HG03460 (cell line): Measurements from ENCODE around the gene NLK.

Experiments used
- ATAC-seq: cut with Tn5 transposase; IDR thresholded peaks from one replicate; pipeline ENCODE4 v1.9.1; 2021; ENCODE audit not compliant: unreplicated experiment

The NLK gene

DNA sequence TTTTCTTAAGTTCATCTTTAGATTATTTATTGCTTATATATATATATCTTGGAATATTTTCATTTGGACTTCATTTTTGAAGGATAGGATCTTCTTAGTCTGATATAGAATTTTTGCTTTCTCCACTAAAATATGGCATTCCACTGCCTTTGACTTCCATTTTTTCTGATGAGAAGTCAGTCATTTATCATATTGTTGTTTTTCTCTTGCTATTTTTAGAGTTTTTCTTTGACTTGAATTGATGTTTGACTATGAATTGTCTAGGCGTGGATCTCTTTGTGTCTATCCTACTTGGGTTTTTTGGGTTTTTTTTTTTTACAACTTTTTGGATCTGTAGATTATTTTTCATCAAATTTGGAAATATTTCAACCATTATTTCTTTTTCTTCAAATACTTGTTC is 67.7 kb downstream of the NLK start:
- ATAC-seq = no peak

DNA sequence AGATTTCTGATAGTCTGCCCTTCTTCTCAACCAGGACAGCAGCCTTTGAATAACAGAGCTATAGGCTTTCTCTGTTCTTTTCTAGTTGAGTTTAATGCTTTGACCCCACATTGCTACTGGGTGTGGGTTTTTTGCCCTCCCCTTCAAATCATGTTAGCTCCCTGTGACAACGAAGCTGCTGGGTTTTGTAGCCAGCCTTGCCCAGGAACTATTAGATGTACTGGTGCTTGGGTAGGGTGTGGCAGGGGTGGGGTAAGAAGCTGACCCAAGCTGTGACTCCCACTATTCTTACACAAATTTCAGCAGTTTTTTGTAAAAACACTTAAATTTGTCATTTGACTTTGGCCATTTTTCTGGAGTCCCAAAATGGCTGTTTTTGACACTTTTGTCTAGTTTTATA is 69.7 kb downstream of the NLK start:
- no peak for ATAC-seq

DNA sequence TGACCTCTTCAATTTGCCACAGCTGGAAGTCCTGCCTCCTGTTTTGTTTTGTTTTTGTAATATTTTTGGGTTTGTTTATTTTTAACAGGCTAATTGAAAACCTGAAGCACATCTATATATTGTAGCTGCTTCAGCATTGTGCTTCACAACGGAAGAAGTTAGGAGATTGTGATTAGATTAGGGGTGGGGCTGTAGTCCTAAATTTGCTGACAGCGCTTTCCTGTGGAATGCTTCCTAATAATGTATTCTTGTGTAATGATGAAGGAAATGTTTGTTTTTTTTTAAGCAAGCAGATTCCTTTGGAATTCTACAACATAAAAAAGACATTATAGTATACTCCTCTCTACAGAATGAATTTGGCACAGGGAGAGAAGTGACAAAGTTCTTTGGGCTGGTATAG is 70.1 kb downstream of the NLK start:
- no peak for ATAC-seq

DNA sequence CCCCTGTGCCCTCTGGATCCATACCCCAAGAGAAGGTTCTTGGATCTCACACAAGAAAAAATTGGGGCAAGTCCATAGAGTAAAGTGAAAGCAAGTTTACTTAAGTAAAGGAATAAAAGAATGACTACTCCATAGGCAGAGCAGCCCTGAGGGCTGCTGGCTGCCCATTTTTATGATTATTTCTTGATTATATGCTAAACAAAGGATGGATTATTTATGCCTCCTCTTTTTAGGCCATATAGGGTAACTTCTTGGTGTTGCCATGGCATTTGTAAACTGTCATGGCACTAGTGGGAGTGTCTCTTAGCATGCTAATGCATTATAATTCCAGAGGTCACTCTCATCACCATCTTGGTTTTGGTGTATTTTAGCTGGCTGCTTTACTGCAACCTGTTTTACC is 70.8 kb downstream of the NLK start:
- ATAC-seq = no peak

DNA sequence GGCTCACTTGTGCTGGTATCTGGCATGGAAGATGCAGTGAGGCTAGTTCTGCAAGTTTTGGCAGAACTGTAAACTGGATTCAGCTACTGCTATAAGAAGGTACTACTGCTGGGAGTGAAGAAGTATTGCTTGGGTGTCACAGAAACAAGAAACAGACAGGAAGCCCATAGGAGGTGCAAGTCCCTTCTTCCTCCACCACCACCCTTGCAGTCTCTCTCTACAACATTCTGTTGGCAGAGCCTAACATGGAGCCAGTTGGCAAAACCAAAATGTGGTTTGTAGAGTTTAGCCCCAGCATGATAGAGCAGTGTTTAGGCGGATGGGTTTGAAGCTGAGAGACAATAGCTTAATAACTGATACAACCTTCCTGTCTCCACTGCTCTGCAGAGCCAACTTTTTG is 72.6 kb downstream of the NLK start:
- ATAC-seq = no peak

DNA sequence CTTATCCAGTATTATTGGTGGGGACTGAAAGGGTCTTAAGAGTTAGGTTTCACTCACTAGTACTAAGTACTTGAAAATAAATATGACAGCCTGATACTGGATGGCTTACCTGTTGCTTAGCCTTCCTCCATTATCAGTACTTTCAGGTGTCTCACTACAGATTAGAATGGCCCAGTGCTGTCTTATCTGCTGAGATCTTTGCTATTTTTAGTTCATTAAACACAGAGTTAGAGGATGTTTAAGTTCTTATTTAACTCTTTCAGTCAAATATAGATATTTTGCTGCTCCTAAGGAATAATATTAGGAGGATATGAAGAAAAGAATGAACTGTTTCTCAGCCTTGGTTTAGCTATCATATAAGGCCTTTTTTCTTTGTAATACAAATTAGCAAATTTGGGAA is 74.8 kb downstream of the NLK start:
- ATAC-seq = no peak

GRCh38 chr17:28118362-28118761 is 75.9 kb downstream of the NLK start:
- no peak for ATAC-seq

- no peak for ATAC-seq
Observed at GRCh38 chr17:28119046-28119445, 76.6 kb downstream of the NLK start.

- no peak for ATAC-seq
Observed at GRCh38 chr17:28119560-28119959, 77.1 kb downstream of the NLK start.

DNA sequence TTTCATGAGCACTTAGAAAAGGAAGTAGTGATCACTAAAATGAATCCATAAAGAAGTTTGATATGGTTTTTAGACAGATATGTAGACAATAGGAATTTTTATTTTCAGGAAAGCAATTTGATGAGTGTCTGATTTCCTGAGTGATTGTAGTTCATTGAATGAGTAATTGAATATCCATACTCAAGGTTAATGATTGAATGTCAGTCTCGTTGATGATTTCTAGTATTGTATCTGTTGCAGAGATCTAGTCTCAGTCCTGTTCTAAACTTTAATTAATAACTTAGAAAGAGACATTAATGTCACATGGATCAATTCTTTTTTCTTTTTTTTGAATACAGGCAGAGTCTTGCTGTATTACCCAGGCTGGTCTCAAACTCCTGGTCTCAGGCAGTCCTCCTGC is 78.3 kb downstream of the NLK start:
- no peak for ATAC-seq

- no peak for ATAC-seq
Observed at GRCh38 chr17:28124962-28125361, 82.5 kb downstream of the NLK start.

GRCh38 chr17:28125526-28126378 is 83.3 kb downstream of the NLK start:
- no peak for ATAC-seq

- ATAC-seq = no peak
Observed at GRCh38 chr17:28127196-28127595, 84.7 kb downstream of the NLK start.

- no peak for ATAC-seq
Observed at GRCh38 chr17:28128779-28129178, 86.3 kb downstream of the NLK start.

DNA sequence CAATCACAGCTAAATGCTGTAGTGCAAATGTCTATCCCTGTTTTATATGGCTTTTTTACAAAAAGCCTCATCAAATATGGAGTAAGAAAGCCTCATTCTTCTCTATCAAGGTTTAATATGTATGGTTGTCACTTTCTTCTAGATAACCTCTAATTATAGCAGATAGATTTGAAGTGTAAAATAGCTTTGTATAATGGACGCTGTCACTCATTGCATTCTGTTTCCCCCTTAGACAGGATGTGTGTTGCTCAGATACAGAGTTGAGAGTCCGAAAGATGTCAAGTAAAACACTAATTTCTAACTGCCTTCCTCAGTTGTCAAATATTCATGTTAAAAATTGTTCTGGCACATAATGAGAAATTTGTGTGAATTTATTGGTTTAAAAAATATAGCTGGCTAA is 88.0 kb downstream of the NLK start:
- ATAC-seq = no peak

DNA sequence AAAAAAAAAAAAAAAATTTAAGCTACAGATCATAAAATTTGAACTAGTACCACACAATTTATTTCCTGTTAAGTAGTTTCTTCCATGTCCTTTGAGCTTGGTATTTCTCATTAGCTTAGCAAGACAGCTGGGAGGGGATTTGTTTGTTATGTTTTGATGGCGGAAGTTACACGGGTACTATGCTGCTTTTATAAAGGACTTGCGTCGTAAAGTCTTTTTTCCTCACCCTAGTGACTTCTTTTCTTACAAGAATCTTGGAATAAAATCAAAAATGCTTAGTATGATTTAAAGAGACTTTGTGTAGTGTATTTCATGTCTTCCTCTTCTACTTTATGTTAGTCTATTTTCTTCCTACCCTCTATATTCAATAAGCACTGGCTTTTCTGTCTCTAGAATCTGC is 89.1 kb downstream of the NLK start:
- no peak for ATAC-seq

GRCh38 chr17:28133562-28133970 is 91.1 kb downstream of the NLK start:
- ATAC-seq = no peak

DNA sequence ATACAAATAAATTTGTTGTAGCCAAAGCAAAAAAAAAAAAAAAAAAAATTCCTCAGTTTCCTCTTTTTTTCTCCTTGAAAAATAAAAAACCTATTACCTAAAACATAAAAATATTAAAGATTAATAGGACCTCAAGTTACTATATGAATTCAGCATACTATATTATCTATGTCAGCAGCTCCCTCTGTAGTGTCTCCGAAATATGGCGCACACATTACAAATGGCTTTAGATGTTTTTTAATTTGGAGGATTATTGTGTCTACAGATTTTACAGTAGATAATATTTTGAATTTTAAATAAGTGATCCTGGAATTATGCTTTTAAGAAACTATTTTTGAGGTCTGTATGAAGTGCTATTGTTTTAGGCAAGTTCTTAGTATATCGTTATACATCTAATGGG is 94.4 kb downstream of the NLK start:
- ATAC-seq = no peak

GRCh38 chr17:28139822-28140221 is 97.3 kb downstream of the NLK start:
- ATAC-seq = no peak

- ATAC-seq = no peak
Observed at GRCh38 chr17:28141313-28141712, 98.8 kb downstream of the NLK start.

DNA sequence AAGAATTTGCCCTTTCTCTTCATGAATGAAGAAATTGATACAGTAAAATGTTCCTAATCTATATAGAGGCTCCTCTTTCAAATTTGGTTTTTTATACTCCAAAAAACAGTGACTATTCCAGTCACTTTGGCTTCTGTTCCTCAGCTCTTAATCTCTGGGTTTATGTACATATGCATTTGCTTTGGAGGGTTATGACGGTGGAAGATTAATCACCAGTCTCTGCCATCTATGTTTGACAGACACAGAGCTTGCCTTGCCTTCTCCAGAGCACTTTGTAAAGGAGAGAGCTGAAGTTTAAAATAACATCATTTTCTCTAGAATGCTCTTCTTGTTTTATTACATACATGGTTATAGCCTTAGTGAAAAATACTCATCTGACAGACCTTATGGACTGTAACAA is 99.3 kb downstream of the NLK start:
- no peak for ATAC-seq

DNA sequence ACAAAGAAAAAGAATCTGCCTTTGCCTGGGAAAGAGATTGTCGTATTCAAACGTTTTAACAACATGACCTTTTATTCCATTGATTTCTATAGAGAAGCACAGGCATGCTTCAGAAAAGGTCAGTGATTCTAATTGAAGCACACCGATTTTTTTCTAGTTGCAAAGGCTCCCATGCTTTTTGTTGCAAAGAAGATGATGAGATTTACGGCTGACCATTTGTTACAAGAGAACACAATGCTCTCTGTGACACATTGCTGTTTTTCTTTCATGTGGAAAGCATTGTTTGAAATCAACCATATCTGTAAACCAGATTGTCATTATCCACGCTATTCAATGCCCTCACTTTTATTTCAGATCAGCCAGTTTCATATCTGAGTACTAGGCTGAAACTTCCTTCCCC is 99.8 kb downstream of the NLK start:
- ATAC-seq = no peak

DNA sequence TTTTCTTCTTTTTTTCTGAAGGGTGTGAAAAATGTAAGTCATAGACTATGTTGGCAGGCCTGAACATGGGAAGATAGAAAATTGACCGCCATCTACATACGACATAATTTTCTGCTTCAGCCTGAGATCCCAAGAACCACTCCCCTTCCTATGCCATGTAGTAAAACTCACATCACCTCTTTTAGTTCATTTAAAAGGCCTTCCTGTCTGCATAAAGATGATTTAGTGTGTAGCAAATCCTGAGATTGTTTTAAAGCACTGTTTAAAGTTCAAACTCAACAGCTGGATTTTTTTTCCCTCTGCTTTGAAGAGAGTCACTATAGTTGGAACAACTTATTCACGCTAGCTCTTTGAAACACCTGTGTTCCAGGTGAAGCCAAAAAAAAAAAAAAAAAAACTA is 101.5 kb downstream of the NLK start:
- no peak for ATAC-seq
